ENCODE results near the gene KIF19.
A peak's percentile ranks its signal among the peaks of the same experiment; 100 is the strongest.

KIF19 gene

DNA sequence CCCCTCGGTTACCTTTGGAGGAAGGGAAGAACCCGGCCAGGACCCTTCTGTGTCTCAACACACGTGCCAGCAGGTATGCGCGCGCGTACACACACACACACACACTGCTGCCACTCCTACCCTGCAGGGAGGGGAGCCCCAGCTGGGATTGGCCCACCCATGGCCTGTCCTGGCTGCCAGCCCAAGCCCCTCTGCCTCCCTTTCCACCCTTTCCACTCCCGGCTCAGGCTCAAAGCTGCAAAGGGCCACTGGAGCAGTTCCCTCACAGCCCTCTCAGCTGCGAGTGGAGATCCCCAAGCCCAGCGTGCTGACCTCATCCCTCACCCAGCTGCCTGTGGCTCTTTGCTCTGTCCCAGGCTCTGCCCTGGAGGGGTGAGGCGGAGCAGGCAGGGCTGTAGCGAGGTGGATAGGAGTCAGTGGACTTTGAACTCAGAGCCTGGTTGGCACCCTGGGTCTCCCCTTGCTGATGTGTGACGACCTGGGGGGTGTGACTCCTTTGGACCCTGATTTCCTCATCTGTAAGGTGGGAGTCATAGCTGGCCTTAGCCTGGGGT is 14.5 kb downstream of the KIF19 start:
- DNase-seq = no peak

DNA sequence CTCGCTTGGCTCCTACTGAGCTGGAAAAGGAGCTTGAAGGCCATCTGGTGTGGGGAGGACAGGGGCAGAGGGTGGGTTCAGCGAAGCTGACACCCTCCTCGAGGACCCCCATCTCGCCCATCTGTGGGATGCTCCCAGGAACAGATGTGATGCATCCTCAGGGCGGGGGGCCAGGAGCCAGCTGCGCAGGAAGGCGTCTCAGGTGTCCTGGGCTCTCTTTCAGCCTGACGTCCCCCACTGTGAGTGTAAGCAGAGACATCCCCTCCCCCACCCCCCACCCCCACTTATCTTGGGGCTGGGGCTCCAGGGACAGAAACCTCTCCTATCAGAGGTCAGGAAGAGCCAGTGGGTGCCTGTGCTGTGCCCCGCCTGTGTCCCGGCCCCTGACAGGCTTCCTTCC is 16.2 kb downstream of the KIF19 start:
- no peak for DNase-seq

DNA sequence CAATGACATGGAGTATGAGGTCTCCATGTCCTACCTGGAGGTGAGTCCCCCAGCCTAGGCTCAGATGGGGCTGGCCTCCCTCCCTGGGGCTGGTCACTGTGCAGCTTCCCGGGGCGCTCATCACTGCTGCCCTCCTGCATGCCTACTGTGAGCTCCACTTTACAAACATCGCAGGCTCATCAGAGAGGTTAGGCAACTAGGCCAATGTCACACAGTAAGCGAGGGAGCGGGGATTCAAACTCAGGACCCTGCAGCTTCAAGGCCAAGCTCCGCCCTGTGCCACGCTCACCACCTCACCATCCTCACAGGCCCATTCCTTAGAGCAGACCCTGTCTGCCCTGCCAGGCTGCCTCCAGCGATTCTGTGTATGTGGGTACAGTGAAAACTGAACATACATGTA is 17.1 kb downstream of the KIF19 start:
- no peak for DNase-seq

DNA sequence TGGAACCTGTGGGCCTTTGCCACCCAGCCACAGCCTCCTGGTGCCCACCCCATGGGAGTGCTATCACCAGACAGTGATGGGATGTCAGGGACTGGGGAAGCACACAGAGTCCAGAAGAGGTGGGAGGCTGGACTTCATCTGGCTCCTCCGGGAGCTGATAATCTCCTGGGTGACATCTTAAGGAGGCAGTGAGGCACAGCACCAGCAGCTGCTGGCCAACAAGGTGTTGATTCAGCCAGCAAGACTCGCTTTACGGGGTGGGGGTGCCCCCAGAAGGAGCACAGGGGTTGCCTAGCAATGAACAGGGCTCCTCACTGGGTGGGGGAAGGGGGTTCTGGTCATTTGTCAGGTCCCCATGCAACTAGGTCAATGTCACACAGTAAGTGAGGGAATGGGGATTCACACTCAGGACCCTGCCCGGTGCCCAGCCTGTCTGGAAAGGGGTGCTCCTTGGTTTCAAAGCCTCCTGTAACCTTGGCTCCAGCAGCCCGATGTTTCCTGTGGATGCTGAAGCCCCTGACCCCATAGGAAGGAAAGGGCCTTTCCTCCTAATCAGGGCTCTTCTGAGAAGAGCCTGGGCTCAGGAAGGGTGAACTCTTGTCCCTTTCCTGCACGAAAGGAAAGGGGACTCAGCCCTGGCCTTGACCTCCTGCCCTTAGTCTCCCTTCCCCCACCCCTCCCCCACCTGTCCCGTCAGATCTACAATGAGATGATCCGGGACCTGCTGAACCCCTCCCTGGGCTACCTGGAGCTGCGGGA is 17.7 kb downstream of the KIF19 start:
- DNase-seq = no peak

DNA sequence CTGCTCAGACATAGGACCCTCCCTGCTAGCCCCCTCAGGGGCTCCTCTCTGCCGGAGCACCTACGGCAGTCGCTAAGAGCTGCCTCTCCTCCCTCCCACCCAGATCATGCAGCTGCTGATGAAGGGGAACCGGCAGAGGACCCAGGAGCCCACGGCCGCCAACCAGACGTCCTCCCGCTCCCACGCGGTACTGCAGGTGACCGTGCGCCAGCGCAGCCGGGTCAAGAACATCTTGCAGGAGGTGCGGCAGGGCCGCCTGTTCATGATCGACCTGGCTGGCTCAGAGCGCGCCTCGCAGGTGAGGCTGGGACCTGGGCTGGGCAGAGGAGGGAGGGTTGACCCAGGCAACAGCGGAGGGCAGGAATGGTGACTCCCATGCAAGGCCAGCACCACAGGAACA is 18.6 kb downstream of the KIF19 start:
- no peak for DNase-seq

- no peak for DNase-seq
These were observed 19.6 kb downstream of the KIF19 start for GRCh38 chr17:74345433-74346241.

GRCh38 chr17:74347646-74348045 is 21.6 kb downstream of the KIF19 start:
- no peak for DNase-seq

DNA sequence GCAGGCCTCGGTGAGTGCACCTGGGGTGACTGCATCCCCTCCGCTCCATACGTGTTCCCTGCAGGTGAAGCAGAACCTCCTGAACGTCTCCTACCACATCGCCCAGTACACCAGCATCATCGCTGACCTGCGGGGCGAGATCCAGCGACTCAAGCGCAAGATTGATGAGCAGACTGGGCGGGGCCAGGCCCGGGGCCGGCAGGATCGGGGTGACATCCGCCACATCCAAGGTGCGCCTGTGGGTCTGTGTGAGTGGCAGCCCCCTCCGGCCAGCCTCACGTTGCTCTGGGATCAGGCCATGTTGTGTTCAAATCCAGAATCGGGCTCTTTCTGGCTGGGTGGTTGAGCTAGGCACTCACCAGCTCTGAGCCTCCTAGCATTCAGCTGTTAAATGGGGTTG is 23.1 kb downstream of the KIF19 start:
- DNase-seq = no peak

- DNase-seq = no peak
These were observed 24.5 kb downstream of the KIF19 start for GRCh38 chr17:74350486-74350885.

DNA sequence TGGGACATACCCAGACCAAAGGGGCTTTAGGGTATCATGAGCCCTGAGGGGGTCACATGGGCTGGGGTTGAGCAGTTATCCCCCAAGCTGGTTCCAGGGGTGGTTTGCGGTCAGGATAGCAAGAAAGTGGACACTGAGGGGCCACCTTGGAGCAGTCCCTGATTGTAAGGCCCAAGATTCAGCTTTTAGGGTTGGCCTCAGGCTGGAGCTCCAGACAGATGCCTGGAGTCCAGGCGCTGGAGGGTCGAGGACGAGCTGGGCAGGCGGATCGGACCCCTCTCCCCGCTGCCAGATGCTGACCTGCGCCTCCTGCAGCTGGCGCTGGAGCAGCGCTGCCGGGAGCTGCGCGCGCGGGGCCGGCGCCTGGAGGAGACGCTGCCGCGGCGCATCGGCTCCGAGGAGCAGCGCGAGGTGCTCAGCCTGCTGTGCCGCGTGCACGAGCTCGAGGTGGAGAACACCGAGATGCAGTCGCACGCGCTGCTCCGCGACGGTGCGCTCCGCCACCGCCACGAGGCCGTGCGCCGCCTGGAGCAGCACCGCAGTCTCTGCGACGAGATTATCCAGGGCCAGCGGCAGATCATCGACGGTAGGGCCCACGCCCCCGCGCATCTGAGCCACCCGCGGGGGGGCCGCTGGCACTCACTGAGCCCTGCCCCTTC is 25.7 kb downstream of the KIF19 start:
- DNase-seq = no peak

DNA sequence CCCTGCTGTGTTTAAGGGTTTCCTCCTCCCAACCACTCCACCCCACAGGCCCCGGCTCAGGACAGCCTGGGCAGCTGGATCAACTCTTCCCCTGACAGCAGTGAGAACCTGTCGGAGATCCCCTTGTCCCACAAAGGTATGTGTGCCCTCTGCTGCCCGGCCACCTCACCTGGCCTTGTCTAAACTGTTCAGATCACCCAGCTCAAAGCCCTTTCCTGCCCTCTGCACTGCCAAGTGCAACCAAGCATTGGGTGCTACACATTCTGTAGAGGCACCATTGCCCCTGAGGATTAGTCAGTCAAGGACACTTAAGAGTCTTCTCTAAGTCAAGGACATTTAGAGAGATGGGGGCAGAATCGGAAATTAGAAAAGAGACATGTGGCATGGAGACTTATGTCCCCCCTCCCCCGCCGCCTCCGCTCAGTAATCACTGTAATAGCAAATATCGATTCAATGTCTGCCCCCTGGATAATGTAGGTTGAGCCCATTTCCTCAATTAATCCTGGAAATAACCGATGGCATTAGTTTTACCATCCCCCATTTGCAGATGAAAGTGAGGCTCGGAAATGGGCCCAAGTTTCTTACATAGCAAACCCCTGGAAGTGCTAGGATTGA is 27.5 kb downstream of the KIF19 start:
- no peak for DNase-seq

DNA sequence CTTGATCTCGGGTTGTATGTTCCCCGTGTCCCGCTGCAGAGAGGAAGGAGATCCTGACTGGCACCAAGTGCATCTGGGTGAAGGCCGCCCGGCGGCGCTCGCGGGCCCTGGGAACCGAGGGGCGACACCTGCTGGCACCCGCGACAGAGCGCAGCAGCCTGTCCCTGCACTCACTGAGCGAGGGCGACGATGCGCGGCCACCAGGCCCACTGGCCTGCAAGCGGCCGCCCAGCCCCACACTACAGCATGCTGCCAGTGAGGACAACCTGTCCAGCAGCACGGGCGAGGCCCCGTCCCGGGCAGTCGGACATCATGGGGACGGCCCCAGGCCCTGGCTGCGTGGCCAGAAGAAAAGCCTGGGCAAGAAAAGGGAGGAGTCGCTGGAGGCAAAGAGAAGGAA is 28.1 kb downstream of the KIF19 start:
- DNase-seq = no peak

- no peak for DNase-seq
These were observed 28.5 kb downstream of the KIF19 start for GRCh38 chr17:74354561-74354960.

- DNase-seq = no peak
These were observed 29.0 kb downstream of the KIF19 start for GRCh38 chr17:74355065-74355464.

DNA sequence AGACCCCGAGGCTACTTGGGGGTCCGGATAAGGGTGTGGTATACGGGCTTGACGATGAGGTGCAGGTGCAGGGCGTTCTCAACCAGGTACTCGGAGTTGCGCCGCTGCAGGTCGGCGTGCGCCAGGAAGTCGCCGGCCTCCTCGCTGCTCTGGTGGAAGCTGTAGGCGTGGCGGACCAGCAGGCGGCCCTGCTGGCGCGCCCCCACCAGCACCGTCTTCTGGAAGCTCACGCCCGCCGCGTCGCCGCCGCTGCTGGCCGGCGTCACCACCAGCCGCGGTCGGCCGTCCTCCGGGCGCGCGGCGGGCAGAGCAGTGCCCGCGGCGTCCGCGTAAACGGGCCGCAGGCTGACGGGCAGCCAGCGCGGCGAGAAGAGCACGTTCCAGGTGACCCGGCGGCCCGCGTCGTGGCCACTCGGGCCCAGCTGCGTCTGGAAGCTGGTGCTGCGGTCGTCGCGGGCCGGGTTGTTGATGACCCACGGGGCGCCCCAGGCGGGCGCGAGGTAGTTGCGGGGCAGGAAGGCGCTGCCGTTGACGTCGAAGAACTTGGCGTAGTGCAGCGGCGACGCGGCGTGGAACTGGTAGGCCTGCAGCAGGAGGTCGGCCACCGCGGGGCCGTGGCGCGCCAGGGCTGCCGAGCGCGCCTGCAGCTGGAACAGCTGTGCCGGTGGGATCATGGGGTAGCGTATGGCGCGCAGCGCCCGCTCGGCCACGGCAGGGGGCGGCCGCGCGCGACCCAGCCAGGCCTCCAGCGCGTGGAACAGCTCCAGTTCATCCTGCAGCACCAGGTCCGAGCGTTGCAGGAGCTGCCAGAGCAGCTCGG is 30.8 kb downstream of the KIF19 start:
- DNase-seq = no peak

GRCh38 chr17:74357466-74357809 is 31.4 kb downstream of the KIF19 start:
- no peak for DNase-seq

DNA sequence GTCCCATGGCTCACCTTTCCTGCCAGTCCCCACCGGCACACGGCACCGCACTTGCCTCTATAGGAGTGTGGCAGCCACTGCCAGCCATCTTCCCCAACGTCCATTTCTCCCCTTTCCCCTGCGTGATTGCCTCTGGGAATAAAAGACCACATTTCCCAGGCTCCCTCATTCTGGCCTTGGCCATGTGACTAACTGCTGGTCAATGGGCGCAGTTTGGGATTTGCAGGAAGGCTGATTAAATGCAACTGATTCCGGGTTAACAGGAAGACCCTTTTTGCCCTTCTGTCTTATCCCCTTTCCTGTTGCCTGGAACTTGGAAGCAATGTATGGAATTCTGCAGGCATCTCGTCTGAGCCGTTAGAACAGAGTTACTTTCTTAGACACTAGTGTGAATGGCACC is 32.7 kb downstream of the KIF19 start:
- DNase-seq = no peak

DNA sequence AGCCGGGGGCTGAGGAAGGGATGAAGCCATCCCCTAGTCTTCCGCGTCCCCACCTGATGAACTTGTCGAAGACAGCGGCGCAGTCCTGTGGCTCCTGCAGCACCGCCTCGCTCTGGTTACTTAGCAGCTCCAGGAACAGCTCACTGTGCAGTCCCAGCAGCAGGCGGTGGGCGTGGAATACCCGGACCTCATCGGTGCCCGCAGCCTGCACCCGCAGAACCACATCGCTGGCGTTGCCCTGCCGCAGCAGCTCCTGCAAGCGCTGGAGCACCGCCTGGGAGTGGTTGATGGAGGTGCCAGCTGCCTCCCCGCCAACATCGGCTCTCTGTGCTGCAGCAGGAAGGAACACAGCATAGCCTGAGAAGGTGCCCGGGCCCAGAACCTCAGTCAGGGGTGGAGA is 33.9 kb downstream of the KIF19 start:
- no peak for DNase-seq

GRCh38 chr17:74360899-74361229 is 34.8 kb downstream of the KIF19 start:
- no peak for DNase-seq

DNA sequence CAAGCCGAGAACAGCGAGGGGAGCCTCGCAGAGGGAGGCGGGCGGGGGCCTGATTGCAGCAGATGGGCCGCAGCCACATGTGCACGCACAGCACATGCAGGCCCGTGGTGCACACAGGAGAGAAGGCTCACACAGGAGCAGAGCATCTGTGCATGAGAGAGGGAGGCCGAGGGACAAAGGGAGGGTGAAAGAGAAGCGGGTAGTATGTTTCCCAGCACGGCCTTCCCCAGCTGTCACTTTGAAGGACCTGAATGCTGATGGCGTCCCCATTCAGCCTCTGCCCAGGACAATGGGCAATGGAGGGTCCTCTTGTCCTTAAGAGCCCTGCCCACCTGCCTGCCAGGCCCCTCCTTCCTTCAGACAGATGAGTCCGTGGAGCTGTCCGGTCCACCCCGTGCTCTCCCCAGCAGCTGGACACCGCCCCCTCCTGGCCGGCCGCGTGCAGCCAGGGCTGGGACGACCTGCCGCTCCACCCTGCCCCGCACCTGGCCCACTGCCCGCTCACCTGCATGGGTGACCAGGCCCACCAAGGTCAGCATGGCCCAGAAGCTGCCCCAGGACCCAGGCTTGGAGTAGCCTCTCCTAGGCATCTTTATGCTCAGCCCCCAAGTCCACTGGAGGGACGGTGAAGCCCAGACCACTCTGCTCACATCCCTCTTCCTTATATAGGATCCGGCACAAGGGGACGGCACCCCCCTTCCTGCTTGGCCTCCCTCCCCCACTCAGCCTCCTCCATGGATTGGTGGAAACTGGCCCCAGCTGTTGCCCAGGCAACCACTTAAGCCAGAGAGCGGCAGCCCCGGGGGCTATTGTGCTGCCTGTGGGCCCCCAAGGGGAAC is 35.4 kb downstream of the KIF19 start, which contains the start of gene BTBD17:
TSS of gene BTBD17 (minus strand) at position 639 of the 839 bp plus-strand sequence. CDS start at position 590, 49 bp downstream.
- DNase-seq = peak; percentile 74

DNA sequence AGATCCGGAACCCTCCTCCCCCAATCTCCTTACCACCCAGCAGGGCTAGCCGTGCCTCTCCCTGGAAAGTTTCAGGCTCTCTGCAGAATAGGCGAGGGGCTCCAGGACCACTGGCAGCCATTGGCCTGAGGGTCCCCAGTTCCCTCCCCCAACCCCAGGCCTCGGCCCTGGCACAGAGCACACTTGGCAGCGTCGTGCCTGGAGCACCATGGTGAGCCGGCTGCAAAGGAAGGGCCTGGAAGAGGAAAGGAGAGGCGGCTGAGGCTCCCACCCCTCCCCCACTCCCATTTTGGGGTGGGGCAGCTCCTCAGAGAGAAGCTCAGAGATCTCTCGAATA is 36.0 kb downstream of the KIF19 start:
- DNase-seq = no peak
